HepG2 (cell line): ENCODE measurements around the gene JUND. TPM values are rescaled to one million over a fixed set of nuclear protein-coding genes. Genes with fewer than 3 reads are reported as not detected.

Experiments
- ELF3 ChIP-seq: IDR thresholded peaks from 2 replicates; pipeline ENCODE4 v1.6.1; 2016; ENCODE audit warnings: missing genetic modification reagents, missing compliant biosample characterization
- FIP1L1 ChIP-seq: fragments of 200-400 bp; formaldehyde crosslinking; IDR thresholded peaks from 2 replicates; pipeline ENCODE4 v1.6.1; 2018; ENCODE audit warnings: low read depth, mild to moderate bottlenecking, low read length, moderate library complexity, borderline replicate concordance; ENCODE audit not compliant: insufficient read depth
- ISL2 ChIP-seq: sonication (generic); formaldehyde crosslinking; IDR thresholded peaks from 2 replicates; pipeline ENCODE4 v1.5.0; 2020; ENCODE audit warnings: missing genetic modification reagents
- MED8 ChIP-seq: sonication (generic); formaldehyde crosslinking; IDR thresholded peaks from 2 replicates; pipeline ENCODE4 v1.8.1; 2023; ENCODE audit warnings: mild to moderate bottlenecking, missing genetic modification reagents; ENCODE audit not compliant: insufficient replicate concordance
- ONECUT2 ChIP-seq: sonication (generic); formaldehyde crosslinking; IDR thresholded peaks from 2 replicates; pipeline ENCODE4 v1.4.0; 2020; ENCODE audit warnings: missing genetic modification reagents
- PATZ1 ChIP-seq: sonication (generic); formaldehyde crosslinking; IDR thresholded peaks from 2 replicates; pipeline ENCODE4 v1.4.0; 2020; ENCODE audit warnings: missing genetic modification reagents
- RCOR2 ChIP-seq: IDR thresholded peaks from 2 replicates; pipeline ENCODE4 v1.6.1; 2016; ENCODE audit warnings: missing biosample characterization, missing genetic modification reagents
- SAP130 ChIP-seq: IDR thresholded peaks from 2 replicates; pipeline ENCODE4 v1.6.1; 2016; ENCODE audit warnings: low read depth
- TCF12 ChIP-seq, 2 experiments: fragments of 450-650 bp in 1 of 2; sonication (generic) in 1 of 2; formaldehyde crosslinking in 1 of 2; IDR thresholded peaks; 2 replicates each; pipeline versions ENCODE4 v1.6.1 to v1.8.0; 2017 to 2022; ENCODE audit warnings: antibody characterized with exemption in 1 of 2, mild to moderate bottlenecking in 1 of 2, missing genetic modification reagents in 1 of 2, moderate library complexity in 1 of 2
- ZBTB25 ChIP-seq: IDR thresholded peaks from 2 replicates; pipeline ENCODE4 v1.6.1; 2018; ENCODE audit warnings: missing genetic modification reagents
- ZFP91 ChIP-seq: sonication (generic); formaldehyde crosslinking; IDR thresholded peaks from 2 replicates; pipeline ENCODE4 v1.9.0; 2022; ENCODE audit warnings: missing genetic modification reagents, mild to moderate bottlenecking, borderline replicate concordance
- ZNF235 ChIP-seq: sonication (generic); formaldehyde crosslinking; IDR thresholded peaks from 2 replicates; pipeline ENCODE4 v1.8.1; 2023; ENCODE audit warnings: mild to moderate bottlenecking, missing genetic modification reagents, borderline replicate concordance
- ZNF3 ChIP-seq: IDR thresholded peaks from 2 replicates; pipeline ENCODE4 v1.7.0; 2017; ENCODE audit warnings: inconsistent platforms
- ZNF780A ChIP-seq: sonication (generic); formaldehyde crosslinking; IDR thresholded peaks from 2 replicates; pipeline ENCODE4 v1.8.0; 2022; ENCODE audit warnings: mild to moderate bottlenecking, missing genetic modification reagents, moderate library complexity
- polyA plus RNA-seq, 8 experiments: library from polyadenylated mRNA; depleted of rRNA in 3 of 8; stranded (reverse) in 7 of 8; unstranded in 1 of 8; fragments of >200 nt; fragmentation: Illumina TruSeq in 4 of 8; extraction: Trizol in 4 of 8; gene quantifications; 2 replicates each; pipeline versions ENCODE4 v1.2.1 to v1.2.3, GENCODE V29; 2011 to 2016; ENCODE audit warnings: low read depth in 4 of 8, missing spikeins in 1 of 8, mixed read lengths in 1 of 8; ENCODE audit not compliant: insufficient read depth in 1 of 8
- total RNA-seq, 5 experiments: library from RNA; depleted of rRNA; stranded (reverse); fragments of >200 nt; fragmentation: Illumina TruSeq; extraction: Trizol; gene quantifications; 2 replicates each; pipeline ENCODE4 v1.2.3, GENCODE V29; 2016; ENCODE audit warnings: low read depth in 1 of 5
- TF ChIP-seq, protein P1 (sequence below), 2 experiments: sonication (generic) in 1 of 2; formaldehyde crosslinking in 1 of 2; IDR thresholded peaks; 2 replicates each; pipeline versions ENCODE4 v1.4.0 to v1.6.1; 2018 to 2020; ENCODE audit warnings: missing genetic modification reagents in 2 of 2, borderline replicate concordance in 1 of 2, low read depth in 1 of 2, mild to moderate bottlenecking in 1 of 2, missing biosample characterization in 1 of 2
- TF ChIP-seq, protein P2 (sequence below): sonication (generic); formaldehyde crosslinking; conservative IDR thresholded peaks from 2 replicates; pipeline ENCODE4 v1.8.0; 2022; ENCODE audit warnings: low read depth, missing genetic modification reagents
- TF ChIP-seq, protein P3 (sequence below): sonication (generic); formaldehyde crosslinking; IDR thresholded peaks from 2 replicates; pipeline ENCODE4 v1.5.0; 2020; ENCODE audit warnings: missing genetic modification reagents

Gene JUND
- total and polyA plus RNA-seq, 2 of the 13 experiments (the other 11 are each of a cell fraction or from before 2014, with no cell fraction given), result 41.2 to 59.8 TPM

GRCh38 chr19:18282021-18282787 lies 782 bp upstream of the JUND start (continued):
- TF ChIP-seq ZNF235 (CRISPR knock-in tag) (no peak), ZBTB25 (0 out of 2 replicates have a peak, but pooled peaks have one; percentile 8), PATZ1 (peak; percentile 75), SAP130 (CRISPR knock-in tag) (peak; percentile 63; the same call in 1 of the 2 replicates), TCF12 (IDR thresholded peaks at IDR 0.05) (no peak), TCF12 (CRISPR knock-in tag; IDR thresholded peaks at IDR 0.05) (peak; percentile 58; the same call in 1 of the 2 replicates), FIP1L1 (no peak), MED8 (CRISPR knock-in tag) (peak; percentile 40), ZNF3 (no peak), ISL2 (no peak), ELF3 (peak; percentile 13), RCOR2 (CRISPR knock-in tag) (no peak), ZFP91 (no peak; the same call in 1 of the 2 replicates), ONECUT2 (CRISPR knock-in tag) (no peak), ZNF780A (CRISPR knock-in tag) (no peak)
- TF ChIP-seq, protein P1, sequence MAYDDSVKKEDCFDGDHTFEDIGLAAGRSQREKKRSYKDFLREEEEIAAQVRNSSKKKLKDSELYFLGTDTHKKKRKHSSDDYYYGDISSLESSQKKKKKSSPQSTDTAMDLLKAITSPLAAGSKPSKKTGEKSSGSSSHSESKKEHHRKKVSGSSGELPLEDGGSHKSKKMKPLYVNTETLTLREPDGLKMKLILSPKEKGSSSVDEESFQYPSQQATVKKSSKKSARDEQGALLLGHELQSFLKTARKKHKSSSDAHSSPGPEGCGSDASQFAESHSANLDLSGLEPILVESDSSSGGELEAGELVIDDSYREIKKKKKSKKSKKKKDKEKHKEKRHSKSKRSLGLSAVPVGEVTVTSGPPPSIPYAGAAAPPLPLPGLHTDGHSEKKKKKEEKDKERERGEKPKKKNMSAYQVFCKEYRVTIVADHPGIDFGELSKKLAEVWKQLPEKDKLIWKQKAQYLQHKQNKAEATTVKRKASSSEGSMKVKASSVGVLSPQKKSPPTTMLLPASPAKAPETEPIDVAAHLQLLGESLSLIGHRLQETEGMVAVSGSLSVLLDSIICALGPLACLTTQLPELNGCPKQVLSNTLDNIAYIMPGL (CRISPR knock-in tag; IDR thresholded peaks at IDR 0.05; ENCODE audit: borderline replicate concordance in 1 of 2, low read depth in 1 of 2), result peak in 1 of 2 experiments; percentile 55; a peak in 1 of 4 replicates
- TF ChIP-seq, protein P2, sequence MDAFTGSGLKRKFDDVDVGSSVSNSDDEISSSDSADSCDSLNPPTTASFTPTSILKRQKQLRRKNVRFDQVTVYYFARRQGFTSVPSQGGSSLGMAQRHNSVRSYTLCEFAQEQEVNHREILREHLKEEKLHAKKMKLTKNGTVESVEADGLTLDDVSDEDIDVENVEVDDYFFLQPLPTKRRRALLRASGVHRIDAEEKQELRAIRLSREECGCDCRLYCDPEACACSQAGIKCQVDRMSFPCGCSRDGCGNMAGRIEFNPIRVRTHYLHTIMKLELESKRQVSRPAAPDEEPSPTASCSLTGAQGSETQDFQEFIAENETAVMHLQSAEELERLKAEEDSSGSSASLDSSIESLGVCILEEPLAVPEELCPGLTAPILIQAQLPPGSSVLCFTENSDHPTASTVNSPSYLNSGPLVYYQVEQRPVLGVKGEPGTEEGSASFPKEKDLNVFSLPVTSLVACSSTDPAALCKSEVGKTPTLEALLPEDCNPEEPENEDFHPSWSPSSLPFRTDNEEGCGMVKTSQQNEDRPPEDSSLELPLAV (CRISPR knock-in tag), result 0 out of 2 replicates have a peak, but pooled peaks have one; percentile 57
- TF ChIP-seq, protein P3, sequence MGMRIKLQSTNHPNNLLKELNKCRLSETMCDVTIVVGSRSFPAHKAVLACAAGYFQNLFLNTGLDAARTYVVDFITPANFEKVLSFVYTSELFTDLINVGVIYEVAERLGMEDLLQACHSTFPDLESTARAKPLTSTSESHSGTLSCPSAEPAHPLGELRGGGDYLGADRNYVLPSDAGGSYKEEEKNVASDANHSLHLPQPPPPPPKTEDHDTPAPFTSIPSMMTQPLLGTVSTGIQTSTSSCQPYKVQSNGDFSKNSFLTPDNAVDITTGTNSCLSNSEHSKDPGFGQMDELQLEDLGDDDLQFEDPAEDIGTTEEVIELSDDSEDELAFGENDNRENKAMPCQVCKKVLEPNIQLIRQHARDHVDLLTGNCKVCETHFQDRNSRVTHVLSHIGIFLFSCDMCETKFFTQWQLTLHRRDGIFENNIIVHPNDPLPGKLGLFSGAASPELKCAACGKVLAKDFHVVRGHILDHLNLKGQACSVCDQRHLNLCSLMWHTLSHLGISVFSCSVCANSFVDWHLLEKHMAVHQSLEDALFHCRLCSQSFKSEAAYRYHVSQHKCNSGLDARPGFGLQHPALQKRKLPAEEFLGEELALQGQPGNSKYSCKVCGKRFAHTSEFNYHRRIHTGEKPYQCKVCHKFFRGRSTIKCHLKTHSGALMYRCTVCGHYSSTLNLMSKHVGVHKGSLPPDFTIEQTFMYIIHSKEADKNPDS (CRISPR knock-in tag), result 0 out of 2 replicates have a peak, but pooled peaks have one; percentile 8
